Activated naive CD8-positive, alpha-beta T cell treated with anti-CD3 and anti-CD28 coated beads for 36 hours (primary cell): ENCODE data around the gene CMYA5. TPM values are rescaled to one million over a fixed set of nuclear protein-coding genes. Genes with fewer than 3 reads are reported as not detected.
A peak's percentile ranks its signal among the peaks of the same experiment; 100 is the strongest.
"Not testable (repeated sequence)": the region's sequence is repeated elsewhere in the genome, so short reads cannot be mapped to it uniquely, and the experiment has no call there.

Source experiments
- DNase-seq: peaks from one replicate; pipeline ENCODE4 v3.0.0; 2021
- H3K27ac Mint-ChIP-seq: one replicate; pipeline ENCODE4 v1.8.0; 2022; ENCODE audit warnings: mild to moderate bottlenecking, moderate library complexity, mixed read lengths
- H3K27me3 Mint-ChIP-seq: one replicate; pipeline ENCODE4 v1.8.0; 2022; ENCODE audit warnings: mild to moderate bottlenecking, mixed read lengths
- H3K36me3 Mint-ChIP-seq: one replicate; pipeline ENCODE4 v1.8.0; 2021; ENCODE audit warnings: mild to moderate bottlenecking, mixed read lengths
- H3K4me1 Mint-ChIP-seq: one replicate; pipeline ENCODE4 v1.8.0; 2021; ENCODE audit warnings: mixed read lengths
- H3K4me3 Mint-ChIP-seq: one replicate; pipeline ENCODE4 v1.8.0; 2022; ENCODE audit warnings: mild to moderate bottlenecking, moderate library complexity, mixed read lengths
- H3K9me3 Mint-ChIP-seq: one replicate; pipeline ENCODE4 v1.8.0; 2022; ENCODE audit warnings: mixed read lengths
- total RNA-seq, 2 experiments: library from RNA; stranded (reverse); gene quantifications; one replicate each; pipeline ENCODE4 v1.2.3, GENCODE V29; 2021

The CMYA5 gene
- total RNA-seq, 2 experiments from 2014 or later, result 0.16 to 0.29 TPM

- Mint-ChIP-seq H3K36me3 (peaks cover 11% of the 10 kb centered on the region), H3K4me1 (no peaks in the 10 kb centered on the region), H3K4me3 (no peak overlapping the region), H3K27me3 (no peaks in the 10 kb centered on the region), H3K9me3 (no peaks in the 10 kb centered on the region), H3K27ac (no peak overlapping the region)
- no peak for DNase-seq
These were observed 4.5 kb downstream of the CMYA5 start for GRCh38 chr5:79694183-79694582.

- Mint-ChIP-seq H3K9me3 (no peaks in the 10 kb centered on the region), H3K4me1 (peaks cover 4% of the 10 kb centered on the region), H3K27me3 (no peaks in the 10 kb centered on the region), H3K4me3 (no peak overlapping the region), H3K36me3 (peaks cover 10% of the 10 kb centered on the region), H3K27ac (no peak overlapping the region)
- no peak for DNase-seq
These were observed 5.0 kb downstream of the CMYA5 start for GRCh38 chr5:79694652-79695051.

GRCh38 chr5:79695526-79695925 is 5.9 kb downstream of the CMYA5 start:
- peaks cover 8% of the 10 kb centered on the region for H3K4me1 Mint-ChIP-seq
- peaks cover 5% of the 10 kb centered on the region for H3K36me3 Mint-ChIP-seq
- no peaks in the 10 kb centered on the region for H3K9me3 Mint-ChIP-seq
- no peak overlapping the region for H3K4me3 Mint-ChIP-seq
- no peak overlapping the region for H3K27ac Mint-ChIP-seq
- DNase-seq, result no peak
- H3K27me3 Mint-ChIP-seq, result no peaks in the 10 kb centered on the region

- Mint-ChIP-seq H3K4me1 (peaks cover 8% of the 10 kb centered on the region), H3K27me3 (no peaks in the 10 kb centered on the region), H3K9me3 (no peaks in the 10 kb centered on the region), H3K4me3 (no peak overlapping the region), H3K27ac (no peak overlapping the region), H3K36me3 (no peaks in the 10 kb centered on the region)
- DNase-seq, result no peak
These were observed 7.9 kb downstream of the CMYA5 start for GRCh38 chr5:79697222-79698170.

GRCh38 chr5:79699763-79700400 is 10.2 kb downstream of the CMYA5 start:
- Mint-ChIP-seq H3K27me3 (no peaks in the 10 kb centered on the region), H3K9me3 (no peaks in the 10 kb centered on the region), H3K36me3 (no peaks in the 10 kb centered on the region), H3K4me1 (peaks cover 11% of the 10 kb centered on the region), H3K27ac (peak overlapping the region; percentile 83), H3K4me3 (no peak overlapping the region)
- DNase-seq, result no peak

- H3K9me3 Mint-ChIP-seq, result no peaks in the 10 kb centered on the region
- no peak for DNase-seq
- no peaks in the 10 kb centered on the region for H3K36me3 Mint-ChIP-seq
- H3K4me3 Mint-ChIP-seq, result no peak overlapping the region
- H3K27me3 Mint-ChIP-seq, result no peaks in the 10 kb centered on the region
- H3K27ac Mint-ChIP-seq, result no peak overlapping the region
- H3K4me1 Mint-ChIP-seq, result peaks cover 11% of the 10 kb centered on the region
These were observed 13.2 kb downstream of the CMYA5 start for GRCh38 chr5:79702606-79703380.

- H3K27me3 Mint-ChIP-seq, result no peaks in the 10 kb centered on the region
- no peak for DNase-seq
- no peak overlapping the region for H3K4me3 Mint-ChIP-seq
- no peaks in the 10 kb centered on the region for H3K36me3 Mint-ChIP-seq
- H3K27ac Mint-ChIP-seq, result no peak overlapping the region
- H3K4me1 Mint-ChIP-seq, result peaks cover 11% of the 10 kb centered on the region
- H3K9me3 Mint-ChIP-seq, result no peaks in the 10 kb centered on the region
These were observed 13.7 kb downstream of the CMYA5 start for GRCh38 chr5:79703381-79703645.

GRCh38 chr5:79704553-79704952 is 14.9 kb downstream of the CMYA5 start:
- no peaks in the 10 kb centered on the region for H3K27me3 Mint-ChIP-seq

GRCh38 chr5:79705632-79706031 is 16.0 kb downstream of the CMYA5 start:
- no peak overlapping the region for H3K27ac Mint-ChIP-seq
- no peak for DNase-seq
- no peaks in the 10 kb centered on the region for H3K9me3 Mint-ChIP-seq
- H3K4me3 Mint-ChIP-seq, result no peak overlapping the region
- H3K36me3 Mint-ChIP-seq, result no peaks in the 10 kb centered on the region
- H3K4me1 Mint-ChIP-seq, result peaks cover 3% of the 10 kb centered on the region
- no peaks in the 10 kb centered on the region for H3K27me3 Mint-ChIP-seq

More at GRCh38 chr5:79704553-79704952, 14.9 kb downstream of the CMYA5 start:
- Mint-ChIP-seq H3K4me1 (peaks cover 8% of the 10 kb centered on the region), H3K36me3 (no peaks in the 10 kb centered on the region), H3K9me3 (no peaks in the 10 kb centered on the region), H3K27ac (no peak overlapping the region), H3K4me3 (no peak overlapping the region)
- no peak for DNase-seq

- H3K9me3 Mint-ChIP-seq, H3K36me3 Mint-ChIP-seq, DNase-seq, H3K4me3 Mint-ChIP-seq, H3K27ac Mint-ChIP-seq, H3K27me3 Mint-ChIP-seq, H3K4me1 Mint-ChIP-seq: not testable (repeated sequence)
These were observed 16.7 kb downstream of the CMYA5 start for GRCh38 chr5:79706317-79706716.

- Mint-ChIP-seq H3K9me3 (no peaks in the 10 kb centered on the region), H3K27me3 (no peaks in the 10 kb centered on the region), H3K36me3 (no peaks in the 10 kb centered on the region), H3K4me3 (no peak overlapping the region), H3K4me1 (peaks cover 3% of the 10 kb centered on the region), H3K27ac (no peak overlapping the region)
- no peak for DNase-seq
These were observed 17.9 kb downstream of the CMYA5 start for GRCh38 chr5:79707535-79707934.

GRCh38 chr5:79712741-79713140 is 23.1 kb downstream of the CMYA5 start:
- Mint-ChIP-seq H3K4me3 (no peak overlapping the region), H3K27ac (no peak overlapping the region), H3K36me3 (no peaks in the 10 kb centered on the region), H3K27me3 (no peaks in the 10 kb centered on the region), H3K4me1 (no peaks in the 10 kb centered on the region), H3K9me3 (no peaks in the 10 kb centered on the region)
- no peak for DNase-seq

GRCh38 chr5:79713727-79714126 is 24.1 kb downstream of the CMYA5 start:
- Mint-ChIP-seq H3K27me3 (no peaks in the 10 kb centered on the region), H3K4me1 (no peaks in the 10 kb centered on the region), H3K36me3 (no peaks in the 10 kb centered on the region), H3K9me3 (no peaks in the 10 kb centered on the region), H3K27ac (no peak overlapping the region), H3K4me3 (no peak overlapping the region)
- DNase-seq, result no peak

- no peak overlapping the region for H3K27ac Mint-ChIP-seq
- H3K4me1 Mint-ChIP-seq, result no peaks in the 10 kb centered on the region
- H3K4me3 Mint-ChIP-seq, result no peak overlapping the region
- no peaks in the 10 kb centered on the region for H3K27me3 Mint-ChIP-seq
- H3K36me3 Mint-ChIP-seq, result peaks cover 8% of the 10 kb centered on the region
- peaks cover 14% of the 10 kb centered on the region for H3K9me3 Mint-ChIP-seq
- DNase-seq, result no peak
These were observed 27.2 kb downstream of the CMYA5 start for GRCh38 chr5:79716839-79717238.

- Mint-ChIP-seq H3K9me3 (peaks cover 14% of the 10 kb centered on the region), H3K36me3 (peaks cover 8% of the 10 kb centered on the region), H3K4me3 (no peak overlapping the region), H3K27ac (no peak overlapping the region), H3K27me3 (no peaks in the 10 kb centered on the region), H3K4me1 (no peaks in the 10 kb centered on the region)
- DNase-seq, result no peak
These were observed 30.5 kb downstream of the CMYA5 start for GRCh38 chr5:79720096-79720495.
